Measurements from ENCODE around the gene ATP9A.

GRCh38 chr20:51703400-51704287 is 64.5 kb downstream of the ATP9A start:
- TF ChIP-seq CTCF (IDR thresholded peaks at IDR 0.05), result no peak
- TF ChIP-seq POLR2A (IDR thresholded peaks at IDR 0.05), result no peak
